ENCODE measurements around the gene ABI1. TPM values are rescaled to one million over a fixed set of nuclear protein-coding genes. Genes with fewer than 3 reads are reported as not detected.

Gene ABI1
- total RNA-seq, 4 donors from 2014 or later: 28.7 to 55.3 (median 48.5) TPM

DNA sequence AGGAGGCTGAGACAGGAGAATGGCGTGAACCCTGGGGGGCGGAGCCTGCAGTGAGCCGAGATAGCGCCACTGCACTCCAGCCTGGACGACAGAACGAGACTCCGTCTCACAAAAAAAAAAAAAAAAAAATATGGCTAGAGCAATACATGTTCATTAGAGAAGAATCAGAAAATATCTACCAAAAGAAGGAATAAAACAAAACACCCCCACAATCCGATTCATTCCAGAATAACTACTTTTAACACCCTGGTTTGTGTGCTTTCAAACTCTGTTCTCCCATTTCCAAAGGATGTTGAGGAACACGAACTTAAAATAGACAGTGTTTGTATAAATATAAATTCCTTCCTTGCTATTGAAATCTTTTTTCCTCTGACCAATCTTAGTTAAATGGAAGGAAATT, 156.8 kb downstream of the ABI1 start:
- TF ChIP-seq POLR2A (IDR thresholded peaks at IDR 0.05): no peak
- TF ChIP-seq, protein P1, sequence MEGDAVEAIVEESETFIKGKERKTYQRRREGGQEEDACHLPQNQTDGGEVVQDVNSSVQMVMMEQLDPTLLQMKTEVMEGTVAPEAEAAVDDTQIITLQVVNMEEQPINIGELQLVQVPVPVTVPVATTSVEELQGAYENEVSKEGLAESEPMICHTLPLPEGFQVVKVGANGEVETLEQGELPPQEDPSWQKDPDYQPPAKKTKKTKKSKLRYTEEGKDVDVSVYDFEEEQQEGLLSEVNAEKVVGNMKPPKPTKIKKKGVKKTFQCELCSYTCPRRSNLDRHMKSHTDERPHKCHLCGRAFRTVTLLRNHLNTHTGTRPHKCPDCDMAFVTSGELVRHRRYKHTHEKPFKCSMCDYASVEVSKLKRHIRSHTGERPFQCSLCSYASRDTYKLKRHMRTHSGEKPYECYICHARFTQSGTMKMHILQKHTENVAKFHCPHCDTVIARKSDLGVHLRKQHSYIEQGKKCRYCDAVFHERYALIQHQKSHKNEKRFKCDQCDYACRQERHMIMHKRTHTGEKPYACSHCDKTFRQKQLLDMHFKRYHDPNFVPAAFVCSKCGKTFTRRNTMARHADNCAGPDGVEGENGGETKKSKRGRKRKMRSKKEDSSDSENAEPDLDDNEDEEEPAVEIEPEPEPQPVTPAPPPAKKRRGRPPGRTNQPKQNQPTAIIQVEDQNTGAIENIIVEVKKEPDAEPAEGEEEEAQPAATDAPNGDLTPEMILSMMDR (IDR thresholded peaks at IDR 0.05): no peak
- Histone ChIP-seq H3K4me1 (peaks cover 0 to 20% (median 4%) of the 10 kb centered on the region in 4 donors), H3K9me3 (no peaks in the 10 kb centered on the region), H3K27me3 (no peaks in the 10 kb centered on the region), H3K4me3 (no peak overlapping the region), H3K27ac (no peak overlapping the region), H3K36me3 (peaks cover 0 to 44% (median 0%) of the 10 kb centered on the region in 3 donors)
- DNase-seq: no peak

GRCh38 chr10:26703096-26703495, 157.7 kb downstream of the ABI1 start:
- Histone ChIP-seq H3K9me3 (no peaks in the 10 kb centered on the region), H3K27me3 (no peaks in the 10 kb centered on the region), H3K27ac (no peak overlapping the region), H3K36me3 (peaks cover 0 to 36% (median 0%) of the 10 kb centered on the region in 3 donors), H3K4me3 (no peak overlapping the region), H3K4me1 (peaks cover 3 to 28% (median 7%) of the 10 kb centered on the region in 4 donors)
- DNase-seq: no peak
- TF ChIP-seq POLR2A (IDR thresholded peaks at IDR 0.05): no peak
- TF ChIP-seq, protein P1 (IDR thresholded peaks at IDR 0.05): no peak

- no peak for DNase-seq
- peaks cover 6 to 30% (median 8%) of the 10 kb centered on the region in 4 donors for H3K4me1 ChIP-seq
Measured at GRCh38 chr10:26700884-26701630, 159.7 kb downstream of the ABI1 start.

DNA sequence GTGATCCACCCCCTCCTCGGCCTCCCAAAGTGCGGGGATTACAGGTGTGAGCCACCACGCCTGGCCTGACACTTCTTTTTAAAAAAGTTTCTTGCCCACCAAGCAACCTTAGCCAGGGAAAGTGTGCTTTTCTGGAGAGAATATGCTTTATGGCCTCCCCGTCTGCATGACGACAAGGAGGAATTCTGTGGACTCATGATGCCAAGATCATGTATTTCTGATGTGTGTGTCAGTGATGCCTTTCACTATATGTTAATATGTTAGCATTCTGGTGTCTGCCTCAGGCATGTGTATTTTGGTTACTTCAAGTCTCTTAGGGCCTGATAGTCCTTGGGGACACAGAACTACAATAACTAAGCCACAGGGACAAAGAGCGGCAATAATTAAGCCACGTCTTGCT, 161.1 kb downstream of the ABI1 start:
- Histone ChIP-seq H3K27me3 (no peaks in the 10 kb centered on the region), H3K27ac (peak overlapping the region in 2 of 4 donors; percentile 85 to 94), H3K4me1 (peaks cover 6 to 30% (median 8%) of the 10 kb centered on the region in 4 donors), H3K36me3 (peaks cover 0 to 2% (median 0%) of the 10 kb centered on the region in 3 donors), H3K9me3 (no peaks in the 10 kb centered on the region), H3K4me3 (peak overlapping the region in 1 of 4 donors; percentile 93)
- no peak for DNase-seq
- TF ChIP-seq, protein P1 (IDR thresholded peaks at IDR 0.05): no peak
- TF ChIP-seq POLR2A (IDR thresholded peaks at IDR 0.05): no peak

More at GRCh38 chr10:26700884-26701630, 159.7 kb downstream of the ABI1 start:
- H3K27ac ChIP-seq: peak overlapping the region in 3 of 4 donors; percentile 30 to 94 (median 85)
- H3K4me3 ChIP-seq: peak overlapping the region in 2 of 4 donors; percentile 0 to 21
- no peaks in the 10 kb centered on the region for H3K9me3 ChIP-seq
- peaks cover 0 to 17% (median 0%) of the 10 kb centered on the region in 3 donors for H3K36me3 ChIP-seq
- TF ChIP-seq POLR2A (IDR thresholded peaks at IDR 0.05): no peak
- TF ChIP-seq, protein P1 (IDR thresholded peaks at IDR 0.05): no peak
- H3K27me3 ChIP-seq: no peaks in the 10 kb centered on the region

- H3K27me3 ChIP-seq: no peaks in the 10 kb centered on the region
- no peaks in the 10 kb centered on the region for H3K9me3 ChIP-seq
- peaks cover 6 to 30% (median 8%) of the 10 kb centered on the region in 4 donors for H3K4me1 ChIP-seq
- peak overlapping the region in 3 of 4 donors; percentile 86 to 93 (median 89) for H3K4me3 ChIP-seq
- H3K36me3 ChIP-seq: no peaks in the 10 kb centered on the region
- no peak for DNase-seq
- TF ChIP-seq, protein P1 (IDR thresholded peaks at IDR 0.05): no peak
- no peak for TF ChIP-seq POLR2A (IDR thresholded peaks at IDR 0.05)
- H3K27ac ChIP-seq: peak overlapping the region in 2 of 4 donors; percentile 93 to 94
Measured at GRCh38 chr10:26698909-26699308, 161.8 kb downstream of the ABI1 start.
